GM12878 (cell line): ENCODE measurements around the gene CSF2.

Experiments
- BCL11A ChIP-seq: IDR thresholded peaks from 2 replicates; pipeline ENCODE4 v1.6.1; 2011; ENCODE audit warnings: low read depth, low read length
- GATAD2B ChIP-seq: fragments of 450-650 bp; conservative IDR thresholded peaks from 2 replicates; pipeline ENCODE4 v1.6.1; 2017; ENCODE audit warnings: low read depth, mild to moderate bottlenecking, moderate library complexity
- JUND ChIP-seq: IDR thresholded peaks from 2 replicates; pipeline ENCODE4 v1.6.1; 2012; ENCODE audit warnings: low read depth, mild to moderate bottlenecking, low read length, improper control_type of control experiment, moderate library complexity
- NRF1 ChIP-seq: conservative IDR thresholded peaks from 2 replicates; pipeline ENCODE4 v1.6.1; 2011; ENCODE audit warnings: mild to moderate bottlenecking, low read depth, low read length, improper control_type of control experiment
- PKNOX1 ChIP-seq: fragments of 450-650 bp; IDR thresholded peaks from 2 replicates; pipeline ENCODE4 v1.6.1; 2016; ENCODE audit warnings: mild to moderate bottlenecking
- SP1 ChIP-seq: IDR thresholded peaks from one replicate; pipeline ENCODE4 v1.6.1; 2011; ENCODE audit warnings: low read depth, low read length
- SRF ChIP-seq, 2 experiments: IDR thresholded peaks; 2 replicates each; pipeline ENCODE4 v1.6.1; 2011; ENCODE audit warnings: low read depth in 2 of 2, low read length in 2 of 2, mild to moderate bottlenecking in 1 of 2, moderate library complexity in 1 of 2

- TF ChIP-seq JUND (no peak), SP1 (no peak), BCL11A (no peak), PKNOX1 (no peak), GATAD2B (no peak), NRF1 (no peak), SRF (IDR thresholded peaks at IDR 0.05; ENCODE audit: low read depth in 2 of 2, low read length in 2 of 2) (no peak)
Measured at GRCh38 chr5:132087661-132088060, 14.1 kb downstream of the CSF2 start.
